Astrocyte (in vitro differentiated cells and primary cell): Measurements from ENCODE around the gene RPL7A. TPM values are rescaled to one million over a fixed set of nuclear protein-coding genes. Genes with fewer than 3 reads are reported as not detected.

Experiments used
- DNase-seq: peaks from one replicate; pipeline ENCODE4 v3.0.0-alpha.2; 2010; ENCODE audit warnings: low read depth
- FAIRE-seq: peaks from 2 replicates; lab custom pipeline; 2011; peaks lifted over from hg19 to GRCh38; lab: Jason Lieb, UNC
- H2AFZ ChIP-seq: 2 replicates; pipeline ENCODE4 v1.6.0; 2012; ENCODE audit warnings: low read depth, low read length, inconsistent platforms
- H3K27ac ChIP-seq: 2 replicates; pipeline ENCODE4 v1.5.1; 2011; ENCODE audit warnings: low read depth, low read length, inconsistent platforms
- H3K27me3 ChIP-seq: 2 replicates; pipeline ENCODE4 v1.6.0; 2011; ENCODE audit warnings: low read length, inconsistent platforms; ENCODE audit not compliant: insufficient read depth
- H3K36me3 ChIP-seq: 2 replicates; pipeline ENCODE4 v1.5.1; 2011; ENCODE audit warnings: low read length, inconsistent platforms; ENCODE audit not compliant: insufficient read depth
- H3K4me1 ChIP-seq: 2 replicates; pipeline ENCODE4 v1.5.1; 2011; ENCODE audit warnings: low read length, inconsistent platforms; ENCODE audit not compliant: insufficient read depth
- H3K4me2 ChIP-seq: 2 replicates; pipeline ENCODE4 v1.6.0; 2012; ENCODE audit warnings: low read length, inconsistent platforms
- H3K4me3 ChIP-seq: 2 replicates; pipeline ENCODE4 v1.5.1; 2011; ENCODE audit warnings: low read depth, mild to moderate bottlenecking, low read length, inconsistent platforms; ENCODE audit not compliant: insufficient read depth
- H3K79me2 ChIP-seq: 2 replicates; pipeline ENCODE4 v1.6.0; 2012; ENCODE audit warnings: mild to moderate bottlenecking, low read length, inconsistent platforms; ENCODE audit not compliant: insufficient read depth
- H3K9ac ChIP-seq: 2 replicates; pipeline ENCODE4 v1.6.0; 2012; ENCODE audit warnings: mild to moderate bottlenecking, low read length, inconsistent platforms
- H3K9me3 ChIP-seq: 2 replicates; pipeline ENCODE4 v1.5.1; 2012; ENCODE audit warnings: low read depth, mild to moderate bottlenecking, low read length, inconsistent platforms; ENCODE audit not compliant: insufficient read depth
- H4K20me1 ChIP-seq: 2 replicates; pipeline ENCODE4 v1.6.0; 2012; ENCODE audit warnings: low read length, inconsistent platforms; ENCODE audit not compliant: insufficient read depth
- H3K27ac Mint-ChIP-seq: one replicate; pipeline ENCODE4 v1.8.0; 2021; ENCODE audit warnings: mild to moderate bottlenecking, mixed read lengths; ENCODE audit not compliant: unreplicated experiment
- H3K27me3 Mint-ChIP-seq: one replicate; pipeline ENCODE4 v1.8.0; 2021; ENCODE audit warnings: low read depth, mixed read lengths; ENCODE audit not compliant: unreplicated experiment
- H3K36me3 Mint-ChIP-seq: one replicate; pipeline ENCODE4 v1.8.0; 2021; ENCODE audit warnings: low read depth, mixed read lengths; ENCODE audit not compliant: unreplicated experiment
- H3K4me1 Mint-ChIP-seq: one replicate; pipeline ENCODE4 v1.8.0; 2021; ENCODE audit warnings: low read depth, mixed read lengths; ENCODE audit not compliant: unreplicated experiment
- H3K4me3 Mint-ChIP-seq: one replicate; pipeline ENCODE4 v1.8.0; 2021; ENCODE audit warnings: mild to moderate bottlenecking, moderate library complexity, mixed read lengths; ENCODE audit not compliant: unreplicated experiment
- H3K9me3 Mint-ChIP-seq: one replicate; pipeline ENCODE4 v1.8.0; 2021; ENCODE audit warnings: mild to moderate bottlenecking, mixed read lengths; ENCODE audit not compliant: unreplicated experiment
- CTCF ChIP-seq: IDR thresholded peaks from 2 replicates; pipeline ENCODE4 v1.5.1; 2011; ENCODE audit warnings: low read depth, mild to moderate bottlenecking, inconsistent platforms, low read length, moderate library complexity; ENCODE audit not compliant: insufficient read depth
- EZH2 ChIP-seq: IDR thresholded peaks from 2 replicates; pipeline ENCODE4 v1.6.1; 2012; ENCODE audit warnings: mild to moderate bottlenecking, low read length, inconsistent platforms; ENCODE audit not compliant: insufficient read depth
- total RNA-seq: library from RNA; stranded (reverse); gene quantifications from 2 replicates; pipeline ENCODE4 v1.2.1, GENCODE V29; 2021

Gene RPL7A
- total RNA-seq, 1 donor from 2014 or later = 1,364 TPM

- Histone ChIP-seq H2AFZ (no peak overlapping the region), H3K27ac (no peak overlapping the region), H3K4me2 (no peak overlapping the region), H3K4me3 (no peak overlapping the region), H3K27me3 (no peaks in the 10 kb centered on the region), H3K9ac (no peak overlapping the region), H3K36me3 (peaks cover 26% of the 10 kb centered on the region), H3K79me2 (peaks cover 12% of the 10 kb centered on the region), H3K4me1 (no peaks in the 10 kb centered on the region), H4K20me1 (peaks cover 10% of the 10 kb centered on the region), H3K9me3 (no peaks in the 10 kb centered on the region)
- Mint-ChIP-seq H3K9me3 (no peaks in the 10 kb centered on the region), H3K4me1 (no peaks in the 10 kb centered on the region), H3K27me3 (no peaks in the 10 kb centered on the region), H3K36me3 (peaks cover 14% of the 10 kb centered on the region), H3K4me3 (no peak overlapping the region), H3K27ac (no peak overlapping the region)
- no peak for FAIRE-seq
- no peak for DNase-seq
- TF ChIP-seq EZH2 (no peak), CTCF (no peak)
Observed at GRCh38 chr9:133340916-133341315, 7.1 kb upstream of the RPL7A start.

- H3K36me3 ChIP-seq = peaks cover 26% of the 10 kb centered on the region
- H2AFZ ChIP-seq = no peak overlapping the region
- DNase-seq = no peak
- Mint-ChIP-seq H3K27ac (no peak overlapping the region), H3K4me3 (no peak overlapping the region), H3K27me3 (no peaks in the 10 kb centered on the region), H3K9me3 (no peaks in the 10 kb centered on the region), H3K4me1 (peaks cover 3% of the 10 kb centered on the region), H3K36me3 (peaks cover 16% of the 10 kb centered on the region)
- peaks cover 15% of the 10 kb centered on the region for H3K79me2 ChIP-seq
- no peaks in the 10 kb centered on the region for H3K27me3 ChIP-seq
- peaks cover 5% of the 10 kb centered on the region for H3K4me1 ChIP-seq
- no peak for FAIRE-seq
- no peaks in the 10 kb centered on the region for H3K9me3 ChIP-seq
- H3K4me2 ChIP-seq = no peak overlapping the region
- peaks cover 16% of the 10 kb centered on the region for H4K20me1 ChIP-seq
- no peak overlapping the region for H3K9ac ChIP-seq
- no peak overlapping the region for H3K4me3 ChIP-seq
- TF ChIP-seq CTCF = no peak
- TF ChIP-seq EZH2 = no peak
- H3K27ac ChIP-seq = no peak overlapping the region
Observed at GRCh38 chr9:133341369-133342068, 6.5 kb upstream of the RPL7A start.

GRCh38 chr9:133342069-133342406 lies 6.0 kb upstream of the RPL7A start:
- Mint-ChIP-seq H3K36me3 (peaks cover 16% of the 10 kb centered on the region), H3K4me3 (no peak overlapping the region), H3K27me3 (no peaks in the 10 kb centered on the region), H3K27ac (no peak overlapping the region), H3K9me3 (no peaks in the 10 kb centered on the region), H3K4me1 (peaks cover 5% of the 10 kb centered on the region)
- no peaks in the 10 kb centered on the region for H3K27me3 ChIP-seq
- peaks cover 8% of the 10 kb centered on the region for H3K4me1 ChIP-seq
- peaks cover 21% of the 10 kb centered on the region for H4K20me1 ChIP-seq
- H3K36me3 ChIP-seq = peaks cover 26% of the 10 kb centered on the region
- no peak overlapping the region for H2AFZ ChIP-seq
- TF ChIP-seq EZH2 = no peak
- no peak for TF ChIP-seq CTCF
- no peak overlapping the region for H3K9ac ChIP-seq
- no peak overlapping the region for H3K4me3 ChIP-seq
- DNase-seq (no peak), FAIRE-seq (no peak)
- H3K4me2 ChIP-seq = no peak overlapping the region
- H3K9me3 ChIP-seq = no peaks in the 10 kb centered on the region
- no peak overlapping the region for H3K27ac ChIP-seq
- H3K79me2 ChIP-seq = peaks cover 20% of the 10 kb centered on the region
